Neuron (in vitro differentiated cells): ENCODE results near the gene PGAP3.
"Not testable (repeated sequence)": the region's sequence is repeated elsewhere in the genome, so short reads cannot be mapped to it uniquely, and the experiment has no call there.

Experiments
- H2AFZ ChIP-seq: one replicate; pipeline ENCODE4 v1.6.1; 2013; ENCODE audit warnings: low read depth, mild to moderate bottlenecking, inconsistent platforms, low read length, moderate library complexity
- H3K27me3 ChIP-seq: one replicate; pipeline ENCODE4 v1.6.1; 2013; ENCODE audit warnings: low read length; ENCODE audit not compliant: insufficient read depth
- H3K36me3 ChIP-seq: one replicate; pipeline ENCODE4 v1.6.1; 2013; ENCODE audit warnings: low read length; ENCODE audit not compliant: insufficient read depth
- H3K4me1 ChIP-seq: one replicate; pipeline ENCODE4 v1.6.1; 2013; ENCODE audit warnings: low read length; ENCODE audit not compliant: insufficient read depth
- H3K4me3 ChIP-seq: 2 replicates; pipeline ENCODE4 v1.5.1; 2013; ENCODE audit warnings: mild to moderate bottlenecking, low read length, moderate library complexity
- H3K9me3 ChIP-seq: one replicate; pipeline ENCODE4 v1.6.1; 2013; ENCODE audit warnings: low read length

Gene PGAP3

DNA sequence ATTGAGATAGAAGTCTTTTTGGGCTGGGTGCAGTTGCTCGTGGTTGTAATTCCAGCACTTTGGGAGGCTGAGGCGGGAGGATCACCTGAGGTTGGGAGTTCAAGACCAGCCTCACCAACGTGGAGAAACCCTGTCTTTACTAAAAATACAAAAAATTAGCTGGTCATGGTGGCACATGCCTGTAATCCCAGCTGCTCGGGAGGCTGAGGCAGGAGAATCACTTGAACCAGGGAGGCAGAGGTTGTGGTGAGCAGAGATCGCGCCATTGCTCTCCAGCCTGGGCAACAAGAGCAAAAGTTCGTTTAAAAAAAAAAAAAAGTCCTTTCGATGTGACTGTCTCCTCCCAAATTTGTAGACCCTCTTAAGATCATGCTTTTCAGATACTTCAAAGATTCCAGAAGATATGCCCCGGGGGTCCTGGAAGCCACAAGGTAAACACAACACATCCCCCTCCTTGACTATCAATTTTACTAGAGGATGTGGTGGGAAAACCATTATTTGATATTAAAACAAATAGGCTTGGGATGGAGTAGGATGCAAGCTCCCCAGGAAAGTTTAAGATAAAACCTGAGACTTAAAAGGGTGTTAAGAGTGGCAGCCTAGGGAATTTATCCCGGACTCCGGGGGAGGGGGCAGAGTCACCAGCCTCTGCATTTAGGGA is 11.4 kb upstream of the PGAP3 start:
- H3K36me3 ChIP-seq, H3K9me3 ChIP-seq, H3K27me3 ChIP-seq: not testable (repeated sequence)
- Histone ChIP-seq H3K4me3 (peak overlapping the region; percentile 77), H2AFZ (peak overlapping the region; percentile 17), H3K4me1 (peaks cover 49% of the 10 kb centered on the region)

DNA sequence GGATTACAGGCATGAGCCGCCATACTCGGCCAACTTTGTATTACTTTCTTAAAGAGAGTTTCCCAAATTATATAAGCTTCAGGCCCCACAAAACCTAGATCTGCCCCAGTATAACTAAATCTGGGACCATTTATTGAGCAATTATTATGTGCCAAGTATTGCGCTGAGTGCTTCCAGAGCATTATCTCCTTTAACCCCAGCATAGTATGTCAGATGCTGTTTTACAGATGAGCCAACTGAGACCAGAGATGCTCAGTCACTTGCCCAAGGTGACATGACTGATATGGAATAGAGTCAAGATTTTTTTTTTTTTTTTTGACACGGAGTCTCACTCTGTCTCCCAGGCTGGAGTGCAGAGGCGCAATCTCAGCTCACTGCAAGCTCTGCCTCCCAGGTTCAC is 10.1 kb upstream of the PGAP3 start:
- Histone ChIP-seq H2AFZ (no peak overlapping the region), H3K9me3 (no peaks in the 10 kb centered on the region), H3K4me1 (peaks cover 48% of the 10 kb centered on the region), H3K36me3 (no peaks in the 10 kb centered on the region), H3K4me3 (no peak overlapping the region), H3K27me3 (no peaks in the 10 kb centered on the region)

DNA sequence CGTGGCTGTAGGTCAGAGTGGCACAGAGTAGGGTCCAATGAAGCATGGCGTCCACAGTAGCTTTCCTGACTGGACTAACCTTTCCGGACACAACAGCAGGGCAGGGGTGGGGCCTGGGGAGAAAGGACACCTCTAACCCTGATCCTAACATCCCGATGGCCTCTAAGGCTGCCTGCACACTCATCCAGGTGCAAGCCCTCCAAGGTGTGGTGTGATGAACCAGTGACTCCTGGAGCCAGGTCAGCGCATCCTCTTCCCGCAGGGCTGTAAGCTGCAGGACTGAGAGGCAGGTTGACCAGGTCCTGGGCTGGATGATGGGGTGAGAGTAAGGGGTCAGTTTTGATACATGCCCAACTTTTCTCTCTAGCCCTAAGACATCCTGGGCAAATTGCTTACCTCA is 8.9 kb upstream of the PGAP3 start:
- Histone ChIP-seq H3K9me3 (no peaks in the 10 kb centered on the region), H2AFZ (no peak overlapping the region), H3K27me3 (no peaks in the 10 kb centered on the region), H3K4me1 (peaks cover 39% of the 10 kb centered on the region), H3K36me3 (no peaks in the 10 kb centered on the region), H3K4me3 (no peak overlapping the region)

DNA sequence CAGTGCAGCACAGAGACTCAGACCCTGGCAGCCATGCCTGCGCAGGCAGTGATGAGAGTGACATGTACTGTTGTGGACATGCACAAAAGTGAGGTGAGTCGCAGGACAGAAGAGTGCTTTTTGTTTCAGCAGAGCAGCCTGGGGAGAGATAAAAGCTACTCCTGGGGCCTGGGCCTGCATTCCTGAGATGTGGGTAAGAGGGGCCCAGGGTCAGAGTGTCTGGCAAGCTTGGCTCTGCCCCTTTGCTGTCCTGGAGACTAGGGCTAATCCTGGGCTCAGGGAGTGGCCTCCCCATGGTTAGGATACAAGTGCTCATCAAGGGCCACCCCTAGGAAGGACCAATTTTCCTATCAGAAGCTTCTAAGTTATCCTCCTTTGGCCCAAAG is 7.2 kb upstream of the PGAP3 start:
- H3K36me3 ChIP-seq = no peaks in the 10 kb centered on the region
- no peak overlapping the region for H3K4me3 ChIP-seq
- peaks cover 27% of the 10 kb centered on the region for H3K4me1 ChIP-seq
- H3K9me3 ChIP-seq = no peaks in the 10 kb centered on the region
- H3K27me3 ChIP-seq = no peaks in the 10 kb centered on the region
- no peak overlapping the region for H2AFZ ChIP-seq

DNA sequence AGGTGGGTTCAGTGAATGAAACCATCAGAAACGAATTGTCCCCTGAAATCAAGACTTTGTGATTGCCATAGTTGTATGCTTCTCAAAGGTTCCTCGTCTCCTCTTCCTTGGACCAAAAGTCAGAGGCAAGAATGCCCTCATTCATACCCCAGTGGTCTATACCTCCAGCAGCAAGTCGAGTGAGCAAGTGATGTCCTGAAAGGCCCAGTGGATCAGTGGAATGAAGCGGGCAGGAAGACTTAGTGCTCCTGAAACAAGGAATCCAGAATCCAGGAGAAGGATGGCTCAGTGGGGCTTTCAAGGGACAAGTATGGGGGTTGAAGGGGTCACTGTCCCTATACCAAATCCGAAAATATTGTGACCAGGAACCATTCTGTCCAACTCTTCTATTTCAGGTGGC is 6.7 kb upstream of the PGAP3 start:
- Histone ChIP-seq H3K9me3 (no peaks in the 10 kb centered on the region), H3K27me3 (no peaks in the 10 kb centered on the region), H3K36me3 (no peaks in the 10 kb centered on the region), H2AFZ (no peak overlapping the region), H3K4me3 (no peak overlapping the region), H3K4me1 (peaks cover 27% of the 10 kb centered on the region)

DNA sequence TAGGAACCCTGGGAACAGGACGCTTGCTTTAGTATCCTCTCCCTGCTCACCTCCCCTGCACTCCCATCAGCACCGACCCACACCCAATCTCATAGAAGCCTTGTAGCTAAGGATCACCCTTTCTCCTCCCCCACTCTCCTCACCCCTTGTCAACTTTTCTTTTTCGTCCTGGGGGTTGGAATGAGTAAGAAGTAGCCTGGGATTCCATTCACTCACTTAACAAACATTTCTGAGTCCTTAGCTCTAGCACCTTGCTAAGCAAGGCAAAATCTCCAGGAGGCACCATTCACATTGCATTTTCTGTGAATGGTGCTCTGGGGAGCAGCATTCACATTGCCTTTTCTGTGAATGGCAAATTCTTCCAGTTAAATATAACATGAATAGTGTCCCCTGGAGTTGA is 1.1 kb upstream of the PGAP3 start:
- Histone ChIP-seq H3K9me3 (no peaks in the 10 kb centered on the region), H3K4me1 (peaks cover 15% of the 10 kb centered on the region), H2AFZ (peak overlapping the region; percentile 64), H3K27me3 (no peaks in the 10 kb centered on the region), H3K4me3 (peak overlapping the region; percentile 93), H3K36me3 (peaks cover 7% of the 10 kb centered on the region)

DNA sequence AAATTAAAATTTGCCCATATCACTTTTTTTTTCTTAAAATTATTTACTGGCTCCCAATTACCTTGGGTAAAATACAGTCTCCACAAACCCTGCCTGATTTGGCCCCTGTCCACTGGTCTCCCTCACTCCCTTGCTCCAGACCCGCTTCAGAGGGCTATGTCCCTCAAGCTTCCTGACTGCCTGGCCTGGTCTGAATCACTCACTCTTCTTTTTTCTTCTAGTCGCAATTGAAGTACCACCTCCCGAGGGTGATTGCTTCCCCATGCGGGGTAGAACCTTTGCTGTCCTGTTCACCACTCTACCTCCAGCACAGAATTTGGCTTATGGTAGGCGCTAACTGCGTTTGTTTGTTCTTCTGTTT is 598 bp upstream of the PGAP3 start:
- Histone ChIP-seq H2AFZ (peak overlapping the region; percentile 64), H3K4me3 (peak overlapping the region; percentile 93), H3K9me3 (no peaks in the 10 kb centered on the region), H3K36me3 (peaks cover 7% of the 10 kb centered on the region), H3K4me1 (peaks cover 15% of the 10 kb centered on the region), H3K27me3 (no peaks in the 10 kb centered on the region)

DNA sequence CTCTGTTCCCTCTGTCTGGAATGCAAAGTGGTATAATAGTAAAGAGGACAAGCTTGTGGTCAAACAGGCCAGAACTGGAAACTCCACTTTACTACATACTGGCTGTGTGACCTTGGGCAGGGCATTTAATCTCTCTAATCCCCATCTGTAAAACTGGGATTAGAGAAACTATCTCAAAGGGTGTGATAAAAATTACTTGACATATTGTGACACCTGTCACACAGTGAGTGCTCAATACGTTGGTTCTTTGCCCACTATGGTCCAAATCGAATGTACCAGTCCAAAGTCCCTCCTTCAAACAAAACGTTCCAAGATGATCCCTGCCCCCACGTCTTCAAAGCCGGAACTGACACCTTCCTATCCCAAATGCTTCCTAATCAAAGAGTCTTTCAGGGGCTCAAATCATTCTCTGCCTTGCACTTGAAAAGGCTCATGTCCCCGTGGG is 734 bp downstream of the PGAP3 start:
- Histone ChIP-seq H3K9me3 (no peaks in the 10 kb centered on the region), H3K27me3 (no peaks in the 10 kb centered on the region), H3K4me3 (peak overlapping the region; percentile 93), H2AFZ (peak overlapping the region; percentile 64), H3K36me3 (peaks cover 7% of the 10 kb centered on the region), H3K4me1 (peaks cover 15% of the 10 kb centered on the region)

DNA sequence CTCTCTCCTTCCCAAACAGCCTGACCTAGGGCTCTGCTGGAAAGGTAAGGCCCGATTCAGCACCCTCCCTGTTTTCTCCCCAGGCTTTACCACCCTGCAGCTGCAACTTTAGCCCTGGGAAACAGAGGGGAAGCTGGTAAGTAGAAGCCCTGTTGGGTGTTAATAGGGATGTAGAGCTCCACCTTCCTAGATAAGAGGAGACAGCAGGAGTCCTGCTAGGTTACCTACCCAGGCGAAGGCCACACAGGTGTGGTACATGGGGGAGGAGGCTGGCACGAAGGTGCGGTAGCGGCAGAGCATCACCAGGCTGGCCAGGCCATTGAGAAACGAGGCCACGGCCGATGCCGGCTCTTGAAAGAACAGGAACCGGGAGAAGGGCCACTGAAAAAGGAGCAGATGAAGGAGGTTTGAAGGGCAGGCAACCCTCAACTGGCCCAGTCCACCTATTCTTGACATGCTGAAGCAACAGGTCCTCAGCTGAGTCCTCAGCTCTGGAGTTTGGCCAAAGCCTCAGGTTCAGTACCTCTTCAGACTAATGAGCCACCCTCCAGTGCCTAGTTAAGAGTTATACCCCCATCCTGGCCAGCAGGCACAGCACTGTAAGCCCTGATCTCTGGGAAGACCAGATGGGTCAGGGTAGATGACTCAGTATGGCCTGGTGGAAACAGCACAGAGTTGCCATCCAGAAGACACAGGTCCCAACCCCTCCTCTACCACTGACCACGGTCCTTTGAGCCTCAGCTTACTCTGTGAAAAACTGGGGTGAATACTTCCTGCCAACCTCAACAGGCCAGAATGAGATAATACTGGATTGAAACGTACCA is 3.3 kb downstream of the PGAP3 start:
- no peak overlapping the region for H2AFZ ChIP-seq
- no peaks in the 10 kb centered on the region for H3K9me3 ChIP-seq
- H3K4me3 ChIP-seq = no peak overlapping the region
- H3K27me3 ChIP-seq = no peaks in the 10 kb centered on the region
- peaks cover 15% of the 10 kb centered on the region for H3K4me1 ChIP-seq
- H3K36me3 ChIP-seq = peaks cover 7% of the 10 kb centered on the region

DNA sequence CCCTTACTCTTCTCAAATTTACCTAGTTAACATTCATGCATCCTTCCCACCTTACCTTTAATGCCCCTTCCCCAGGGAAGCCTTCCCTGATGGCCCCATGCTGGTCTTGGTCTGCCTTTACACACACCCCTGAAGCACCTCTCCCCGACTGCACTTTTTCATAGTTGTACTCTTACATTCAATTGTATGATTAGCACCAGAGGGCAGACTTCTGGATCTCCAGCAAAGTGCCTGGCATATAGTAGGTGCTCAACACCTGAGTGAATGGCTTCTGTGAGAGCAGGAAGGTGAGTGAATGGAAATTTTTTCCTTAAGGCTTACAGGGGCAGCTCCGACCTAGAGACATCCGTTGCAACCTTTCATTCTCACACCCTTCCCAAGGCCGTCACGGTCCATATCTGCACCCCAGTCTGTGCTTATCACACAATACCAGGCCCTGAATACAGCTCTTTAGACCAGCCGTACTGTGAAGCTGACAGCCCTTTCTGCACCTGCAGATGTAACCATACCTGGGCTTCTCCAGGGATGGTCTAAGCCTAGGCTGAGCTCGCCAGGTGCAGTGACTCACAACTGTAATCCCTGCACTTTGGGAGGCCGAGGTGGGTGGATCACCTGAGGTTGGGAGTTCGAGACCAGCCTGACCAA is 4.4 kb downstream of the PGAP3 start:
- Histone ChIP-seq H3K36me3 (peaks cover 7% of the 10 kb centered on the region), H3K4me1 (peaks cover 6% of the 10 kb centered on the region), H3K4me3 (no peak overlapping the region), H2AFZ (no peak overlapping the region), H3K27me3 (no peaks in the 10 kb centered on the region), H3K9me3 (no peaks in the 10 kb centered on the region)

DNA sequence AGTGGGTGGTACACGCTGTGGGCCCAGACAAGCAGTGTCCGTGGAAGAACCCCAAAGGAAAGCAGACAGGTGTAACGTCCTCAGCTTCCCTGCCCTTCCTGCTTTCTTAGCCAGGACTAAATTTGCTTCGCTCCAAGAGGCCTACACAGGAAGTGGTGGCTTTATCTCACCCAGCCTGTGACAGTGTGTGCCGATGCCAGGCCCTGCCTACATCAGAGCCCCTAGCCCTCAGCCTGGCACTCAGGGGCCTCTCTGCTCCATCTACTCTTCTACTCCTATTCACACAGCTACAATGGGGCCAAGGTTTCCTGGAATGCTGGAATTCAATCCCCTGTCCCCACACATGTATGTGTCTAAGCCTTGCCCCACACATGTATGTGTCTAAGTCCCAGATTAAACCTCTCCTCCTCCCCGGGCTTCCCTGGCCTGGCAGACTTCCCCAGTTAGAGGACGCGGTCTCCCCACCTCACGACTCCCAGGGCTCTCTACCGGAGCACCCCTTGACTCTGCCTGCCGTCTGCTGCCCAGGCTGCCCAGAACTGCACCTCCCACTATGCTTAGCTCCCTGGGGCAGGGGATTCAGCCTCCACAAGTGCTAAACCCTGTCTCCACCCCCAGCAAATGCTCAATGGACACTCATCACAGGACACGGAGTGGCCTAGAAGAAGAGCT is 8.2 kb downstream of the PGAP3 start:
- no peak overlapping the region for H3K4me3 ChIP-seq
- H3K9me3 ChIP-seq = no peaks in the 10 kb centered on the region
- H3K27me3 ChIP-seq = no peaks in the 10 kb centered on the region
- no peak overlapping the region for H2AFZ ChIP-seq
- peaks cover 6% of the 10 kb centered on the region for H3K36me3 ChIP-seq
- no peaks in the 10 kb centered on the region for H3K4me1 ChIP-seq

DNA sequence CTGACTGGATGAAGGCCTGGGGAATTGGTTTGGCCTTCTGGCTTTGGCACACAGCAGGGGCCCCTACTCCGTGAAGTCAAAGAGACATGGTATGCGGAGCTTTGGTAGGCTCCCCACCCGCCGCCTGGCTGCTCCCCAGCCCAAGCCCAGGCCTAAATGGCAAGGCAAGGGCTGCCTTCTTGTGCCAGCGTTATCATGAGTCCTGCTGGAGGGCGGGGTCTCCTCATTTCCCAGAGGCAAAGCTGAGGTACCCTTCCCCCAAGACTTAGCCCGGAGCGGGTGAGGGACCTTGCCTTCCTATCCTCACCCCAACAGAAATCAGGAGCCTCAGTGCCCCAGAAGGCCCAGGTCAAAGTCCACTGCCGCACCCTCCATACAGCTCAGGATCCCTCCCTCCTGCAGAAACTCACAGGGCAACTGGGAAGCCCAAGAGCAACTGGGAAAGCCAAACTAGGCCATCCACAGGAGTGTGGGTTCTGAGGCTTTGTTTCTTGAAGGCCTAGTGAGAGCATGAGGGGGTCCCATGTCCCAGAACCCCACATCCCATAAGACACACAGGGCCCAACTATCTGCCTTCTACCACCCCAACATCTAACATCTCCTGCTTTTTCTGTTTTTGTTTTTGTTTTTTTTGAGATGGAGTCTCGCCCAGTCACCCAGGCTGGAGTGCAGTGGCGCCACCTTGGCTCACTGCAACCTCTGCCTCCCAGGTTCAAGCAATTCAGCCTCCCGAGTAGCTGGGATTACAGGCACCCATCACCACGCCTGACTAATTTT is 9.3 kb downstream of the PGAP3 start:
- H3K4me3 ChIP-seq = no peak overlapping the region
- H3K36me3 ChIP-seq = no peaks in the 10 kb centered on the region
- H3K9me3 ChIP-seq = no peaks in the 10 kb centered on the region
- H2AFZ ChIP-seq = no peak overlapping the region
- no peaks in the 10 kb centered on the region for H3K27me3 ChIP-seq
- H3K4me1 ChIP-seq = no peaks in the 10 kb centered on the region
